Epithelial cell of proximal tubule (primary cell): ENCODE results near the gene EOGT. TPM values are rescaled to one million over a fixed set of nuclear protein-coding genes. Genes with fewer than 3 reads are reported as not detected.

Source experiments
- DNase-seq: peaks from one replicate; pipeline ENCODE4 v3.0.0-alpha.2; 2011; ENCODE audit warnings: low read depth
- H3K4me3 ChIP-seq: 2 replicates; pipeline ENCODE4 v1.5.1; 2011; ENCODE audit warnings: low read depth, mild to moderate bottlenecking, low read length
- CTCF ChIP-seq: conservative IDR thresholded peaks from 2 replicates; pipeline ENCODE4 v1.5.1; 2012; ENCODE audit warnings: low read depth, mild to moderate bottlenecking, low read length
- total RNA-seq: library from RNA; depleted of rRNA; stranded (reverse); fragments of >200 nt; gene quantifications from 2 replicates; pipeline ENCODE4 v1.2.3, GENCODE V29; 2015

EOGT gene
- total RNA-seq, result 22.5 and 25.7 TPM in 2 replicates

- TF ChIP-seq CTCF, result peak; percentile 63
- DNase-seq, result no peak
- H3K4me3 ChIP-seq, result peak within 1 kb of the TSS; percentile 71
Observed at GRCh38 chr3:69013253-69014021, at the start of gene EOGT. EOGT (minus strand) TSS chr3:69013684; CDS start chr3:69009846, 3,838 bp downstream.

- DNase-seq, result no peak
- H3K4me3 ChIP-seq, result no peak overlapping the region
- TF ChIP-seq CTCF, result no peak
Observed at GRCh38 chr3:69059688-69060087, 46.2 kb upstream of the EOGT start.

GRCh38 chr3:69058947-69059224 is 45.4 kb upstream of the EOGT start:
- H3K4me3 ChIP-seq, result no peak overlapping the region
- DNase-seq, result no peak
- TF ChIP-seq CTCF, result no peak

GRCh38 chr3:69058180-69058946 is 44.9 kb upstream of the EOGT start:
- H3K4me3 ChIP-seq, result no peak overlapping the region
- no peak for DNase-seq
- TF ChIP-seq CTCF, result no peak

- TF ChIP-seq CTCF, result no peak
- DNase-seq, result no peak
- peak overlapping the region; percentile 85 for H3K4me3 ChIP-seq
Observed at GRCh38 chr3:69052472-69052898, 39.0 kb upstream of the EOGT start.

- DNase-seq, result peak; percentile 96
- no peak for TF ChIP-seq CTCF
- H3K4me3 ChIP-seq, result peak within 1 kb of the TSS; percentile 85
Observed at GRCh38 chr3:69051756-69052471, 38.4 kb upstream of the EOGT start, which contains the start of gene TMF1. TMF1 (minus strand) TSS chr3:69052333; CDS start chr3:69052086, 247 bp downstream.
